ENCODE results near the gene TMEM218. TPM values are rescaled to one million over a fixed set of nuclear protein-coding genes. Genes with fewer than 3 reads are reported as not detected.

Gene TMEM218
- total and polyA plus RNA-seq, 2 of the 8 experiments (the other 6 are each of a cell fraction or from before 2014, with no cell fraction given), result 17.0 to 33.5 TPM

- Histone ChIP-seq H3K9ac (replicated peaks in 1 of 4; ENCODE audit: extremely low read depth in 1 of 4, low read depth in 3 of 4, low read length in 3 of 4) (no peak overlapping the region), H2AFZ (ENCODE audit: low read length) (no peak overlapping the region), H3K79me2 (ENCODE audit: control insufficient read depth in 1 of 2, insufficient read depth in 2 of 2, low read length in 2 of 2) (peaks cover 0 to 19% of the 10 kb centered on the region in 2 experiments; a peak in 2 of 4 replicates), H4K8ac (ENCODE audit: extremely low read depth, insufficient read depth, low read length) (no peak overlapping the region), H4K91ac (replicated peaks; ENCODE audit: insufficient read length, low read length) (no peak overlapping the region), H4K5ac (ENCODE audit: insufficient read length, low read depth, low read length) (no peak overlapping the region), H3K14ac (ENCODE audit: insufficient read length) (no peak overlapping the region), H3K27me3 (replicated peaks in 1 of 4; ENCODE audit: control insufficient read depth in 3 of 4, extremely low read depth in 1 of 4, insufficient read depth in 3 of 4, low read length in 3 of 4) (no peaks in the 10 kb centered on the region), H4K20me1 (replicated peaks in 1 of 2; ENCODE audit: control insufficient read depth in 1 of 2, insufficient read depth in 2 of 2, low read length in 2 of 2) (no peaks in the 10 kb centered on the region), H3K23me2 (ENCODE audit: low read depth, low read length) (peaks cover 1% of the 10 kb centered on the region; the same call in 1 of the 2 replicates), H3K23ac (ENCODE audit: insufficient read length) (no peak overlapping the region), H2AK5ac (ENCODE audit: low read depth, low read length) (no peak overlapping the region), H3K56ac (replicated peaks; ENCODE audit: insufficient read length, low read depth, low read length) (no peak overlapping the region), H2BK120ac (replicated peaks; ENCODE audit: low read depth, low read length) (no peak overlapping the region), H3K4me2 (ENCODE audit: insufficient read depth in 1 of 2, low read depth in 2 of 2, low read length in 2 of 2) (no peak overlapping the region; a peak in 1 of 4 replicates), H3K27ac (ENCODE audit: low read depth, low read length) (no peak overlapping the region), H3K4ac (replicated peaks; ENCODE audit: insufficient read length, low read depth, low read length) (no peak overlapping the region), H2BK20ac (ENCODE audit: low read length) (no peak overlapping the region), H3K36me3 (ENCODE audit: control insufficient read depth in 2 of 4, insufficient read depth in 4 of 4, low read length in 3 of 4) (peaks cover 0 to 11% (median 4%) of the 10 kb centered on the region in 4 experiments; a peak in 3 of 8 replicates), H3K4me3 (ENCODE audit: extremely low read depth in 1 of 4, insufficient read depth in 2 of 4, low read depth in 3 of 4, low read length in 4 of 4) (0 out of 8 replicates have a peak overlapping the region, but pooled peaks of 1 of the 4 experiments have one; percentile 10), H3K9me3 (ENCODE audit: insufficient read depth in 2 of 2, low read depth in 1 of 2, low read length in 1 of 2) (peaks cover 14 to 19% of the 10 kb centered on the region in 2 experiments), H3K4me1 (replicated peaks in 1 of 4; ENCODE audit: control insufficient read depth in 3 of 4, insufficient read depth in 4 of 4, low read length in 3 of 4) (peaks cover 0 to 3% (median 3%) of the 10 kb centered on the region in 4 experiments; a peak in 4 of 7 replicates), H3K79me1 (ENCODE audit: low read depth, low read length) (no peaks in the 10 kb centered on the region; the same call in 1 of the 2 replicates), H3K18ac (ENCODE audit: extremely low read depth, low read length) (no peak overlapping the region), H2BK5ac (ENCODE audit: low read depth, low read length) (no peak overlapping the region), H2BK15ac (ENCODE audit: low read length) (no peak overlapping the region), H2BK12ac (ENCODE audit: low read depth, low read length) (no peak overlapping the region)
- DNase-seq (ENCODE audit: low read depth in 1 of 2, low spot score in 2 of 2) (no peak), FAIRE-seq (no peak)
- POLR2A ChIA-PET (ENCODE audit: partially characterized antibody), result interaction anchor here (1.1 kb wide), 1 partner anchor 15 kb away, joined by 3 read pairs; no protein-coding TSS in a partner anchor
- CTCF ChIA-PET (ENCODE audit: partially characterized antibody), result interaction anchor here (0.8 to 3.7 kb wide), 13 partner anchors 8 to 319 kb away, joined by 3 to 20 read pairs (median 4); no protein-coding TSS in a partner anchor
- 91% methylated on average over 1 of the region's 1 CpG; no CpG with 5 or more reads in 1 of the 2 experiments for WGBS, 2 experiments (ENCODE audit: extremely low coverage in 1 of 2, insufficient coverage in 1 of 2, insufficient read length in 1 of 2, insufficient replicate concordance in 2 of 2, low coverage in 1 of 2, low lambda C conversion rate in 2 of 2, missing lambda C conversion rate in 1 of 2)
- TF ChIP-seq CHD1 (IDR thresholded peaks at IDR 0.05; ENCODE audit: low read depth, low read length) (no peak), CEBPB (IDR thresholded peaks at IDR 0.05; ENCODE audit: low read depth, low read length) (peak; percentile 47; the same call in 1 of the 2 replicates)
Measured at GRCh38 chr11:125105926-125106325, 5.5 kb downstream of the TMEM218 start.
